ENCODE measurements around the gene TMEM38A.
A peak's percentile ranks its signal among the peaks of the same experiment; 100 is the strongest.

TMEM38A gene

GRCh38 chr19:16660763-16661479 lies at the start of gene TMEM38A:
TMEM38A (plus strand) TSS chr19:16661139; CDS start chr19:16661218, 79 bp downstream.
- peak; percentile 46 for DNase-seq

- DNase-seq = no peak
Observed at GRCh38 chr19:16612636-16613035, 48.3 kb upstream of the TMEM38A start.

GRCh38 chr19:16613841-16614240 lies 47.1 kb upstream of the TMEM38A start:
- no peak for DNase-seq

GRCh38 chr19:16614941-16615340 lies 46.0 kb upstream of the TMEM38A start:
- no peak for DNase-seq

- DNase-seq = no peak
Observed at GRCh38 chr19:16615808-16616207, 45.1 kb upstream of the TMEM38A start.

- DNase-seq = no peak
Observed at GRCh38 chr19:16618248-16618647, 42.7 kb upstream of the TMEM38A start.

- no peak for DNase-seq
Observed at GRCh38 chr19:16619457-16619856, 41.5 kb upstream of the TMEM38A start.

- no peak for DNase-seq
Observed at GRCh38 chr19:16620018-16620417, 40.9 kb upstream of the TMEM38A start.

- DNase-seq = no peak
Observed at GRCh38 chr19:16620584-16620983, 40.4 kb upstream of the TMEM38A start.

- DNase-seq = no peak
Observed at GRCh38 chr19:16621165-16621800, 39.7 kb upstream of the TMEM38A start.

GRCh38 chr19:16623066-16623465 lies 37.9 kb upstream of the TMEM38A start:
- DNase-seq = no peak

- no peak for DNase-seq
Observed at GRCh38 chr19:16623576-16623975, 37.4 kb upstream of the TMEM38A start.

GRCh38 chr19:16624236-16624635 lies 36.7 kb upstream of the TMEM38A start:
- no peak for DNase-seq

GRCh38 chr19:16625163-16625958 lies 35.6 kb upstream of the TMEM38A start:
- no peak for DNase-seq

- DNase-seq = peak; percentile 36
Observed at GRCh38 chr19:16626796-16627192, 34.1 kb upstream of the TMEM38A start.

GRCh38 chr19:16627193-16627927 lies 33.6 kb upstream of the TMEM38A start:
- DNase-seq = peak; percentile 11

GRCh38 chr19:16627928-16628182 lies 33.1 kb upstream of the TMEM38A start:
- no peak for DNase-seq

GRCh38 chr19:16628183-16628983 lies 32.6 kb upstream of the TMEM38A start, which contains the start of gene MED26:
MED26 (minus strand) TSS chr19:16628204; CDS start chr19:16627943, 261 bp downstream.
- DNase-seq = peak; percentile 96

GRCh38 chr19:16628984-16629691 lies 31.8 kb upstream of the TMEM38A start:
- peak; percentile 13 for DNase-seq

GRCh38 chr19:16631465-16631864 lies 29.5 kb upstream of the TMEM38A start:
- DNase-seq = no peak

- DNase-seq = no peak
Observed at GRCh38 chr19:16637535-16637934, 23.4 kb upstream of the TMEM38A start.

GRCh38 chr19:16638666-16639065 lies 22.3 kb upstream of the TMEM38A start:
- DNase-seq = no peak

All from stimulated activated CD4-positive, alpha-beta T cell treated with anti-CD3 and anti-CD28 coated beads, Interleukin-15, amount 100 ng/mL, for 24 hours (primary cell).